ENCODE results near the gene SIGLEC14. TPM values are rescaled to one million over a fixed set of nuclear protein-coding genes. Genes with fewer than 3 reads are reported as not detected.

The SIGLEC14 gene
- total RNA-seq, 1 experiment from 2014 or later, result not detected

DNA sequence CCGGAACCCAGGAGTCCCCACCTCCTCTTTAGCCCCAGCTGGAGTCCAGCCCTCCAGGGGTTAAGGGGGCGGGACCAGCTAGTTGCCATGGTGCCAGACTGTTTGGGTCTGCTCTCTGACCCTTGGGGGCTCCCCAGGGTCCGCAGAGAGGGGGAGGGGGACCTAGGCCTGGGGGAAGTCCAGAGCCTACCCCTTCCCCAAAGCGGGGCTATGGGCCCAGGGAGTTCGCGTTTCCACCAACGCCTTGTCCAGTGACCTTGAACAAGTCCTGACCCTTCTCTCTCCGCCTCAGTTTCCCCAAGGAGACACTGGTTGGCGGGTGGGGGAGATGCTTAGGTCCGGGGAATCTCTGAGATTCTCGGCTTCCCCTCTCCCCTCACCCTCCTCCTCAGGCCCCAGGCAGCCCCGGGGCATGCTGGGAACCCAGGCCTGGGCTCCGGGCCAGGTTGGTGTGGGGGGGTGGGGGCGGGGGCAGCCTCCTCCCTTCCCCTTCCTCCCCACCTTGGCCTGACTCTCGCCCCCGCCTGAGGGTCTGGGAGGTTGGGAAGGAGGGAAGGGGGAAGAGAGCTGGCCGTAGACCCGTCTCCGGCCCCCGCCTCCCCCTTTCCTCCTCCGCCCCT lies 43.9 kb upstream of the SIGLEC14 start:
- peaks cover 18% of the 10 kb centered on the region; the same call in 1 of the 2 replicates for H3F3A ChIP-seq (ENCODE audit: insufficient read depth, low read depth)
- H3K36me3 ChIP-seq (ENCODE audit: low read depth), result peaks cover 7% of the 10 kb centered on the region; the same call in 1 of the 2 replicates
- peaks cover 29% of the 10 kb centered on the region for H3K4me1 ChIP-seq (replicated peaks; ENCODE audit: insufficient read depth)
- peaks cover 21% of the 10 kb centered on the region; the same call in 1 of the 2 replicates for H4K20me1 ChIP-seq (ENCODE audit: insufficient read depth)
- H3K79me2 ChIP-seq (ENCODE audit: low read depth), result peaks cover 37% of the 10 kb centered on the region
- no peak for TF ChIP-seq EZH2 (IDR thresholded peaks at IDR 0.05; ENCODE audit: low read depth)
- no peak for TF ChIP-seq CTCF (conservative IDR thresholded peaks at IDR 0.05)
- H3K9me3 ChIP-seq (ENCODE audit: insufficient read depth, low read depth), result no peaks in the 10 kb centered on the region
- H3K4me2 ChIP-seq, result peak overlapping the region; percentile 79
- POLR2A ChIA-PET (ENCODE audit: unreplicated experiment), result interaction anchor here (0.6 kb wide), 2 partner anchors 13 to 1817 kb away, joined by 3 read pairs; no protein-coding TSS in a partner anchor
- peak; percentile 42 to 77 for DNase-seq
- peak overlapping the region; percentile 89 for H3K4me3 ChIP-seq
- intact Hi-C loops (cut with micrococcal nuclease; ENCODE audit: unreplicated experiment), result no loop called here
- no peak overlapping the region for H3K27ac ChIP-seq
- no peaks in the 10 kb centered on the region for H3K9me2 ChIP-seq (ENCODE audit: insufficient read depth)
- H2AFZ ChIP-seq, result peak overlapping the region; percentile 64; the same call in 1 of the 2 replicates
- no peaks in the 10 kb centered on the region for H3K27me3 ChIP-seq (ENCODE audit: insufficient read depth, low read depth)
- BruUV-seq (replicated peaks), result no TSS peak
- CTCF ChIA-PET, result interaction anchor here (0.6 to 0.7 kb wide), 2 partner anchors 120 to 540 kb away, joined by 3 to 4 read pairs; partner anchors contain the start of gene ZNF175

DNA sequence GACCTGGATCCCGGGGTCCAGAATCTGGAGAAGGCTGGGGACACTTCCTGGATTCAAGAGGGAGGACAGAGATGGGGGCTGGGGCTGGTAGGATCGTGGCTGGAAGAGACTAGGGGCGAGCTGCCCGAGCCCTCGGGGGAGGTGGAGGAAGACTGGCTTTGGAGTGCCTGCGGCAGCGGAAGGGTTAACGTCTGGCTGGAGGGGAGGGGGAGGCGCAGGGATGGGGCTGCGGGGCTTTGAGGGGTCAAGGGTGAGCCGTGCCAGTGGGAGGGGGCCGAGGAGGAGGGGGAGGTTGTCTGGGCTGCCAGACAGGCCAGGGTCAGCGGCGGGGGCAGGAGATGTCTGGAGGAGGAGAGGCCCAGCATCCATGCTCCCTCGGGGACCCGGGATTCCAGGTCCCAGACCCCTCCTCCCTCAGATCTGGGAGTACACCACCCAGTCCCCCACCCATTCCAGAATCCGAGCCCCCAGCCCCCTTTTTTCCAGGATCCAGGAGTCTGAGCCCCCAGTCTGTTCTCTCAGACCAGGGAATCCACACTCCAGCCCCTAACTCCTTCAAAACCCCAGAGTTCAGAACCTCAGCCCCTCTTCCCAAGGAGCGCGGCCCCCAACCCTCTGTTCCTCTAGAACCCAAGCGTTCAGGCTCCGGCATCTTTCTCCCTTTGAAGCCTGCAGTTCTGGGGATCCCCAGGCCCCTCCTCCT lies 43.3 kb upstream of the SIGLEC14 start:
- Histone ChIP-seq H3K4me3 (peak overlapping the region; percentile 89), H3K79me2 (ENCODE audit: low read depth) (peaks cover 37% of the 10 kb centered on the region), H3K4me1 (replicated peaks; ENCODE audit: insufficient read depth) (peaks cover 29% of the 10 kb centered on the region)

More for the DNA sequence above, 43.3 kb upstream of the SIGLEC14 start:
- TF ChIP-seq EZH2 (IDR thresholded peaks at IDR 0.05; ENCODE audit: low read depth) (no peak), CTCF (conservative IDR thresholded peaks at IDR 0.05) (no peak)
- BruUV-seq (replicated peaks), result TSS peak; percentile 86
- peak in 1 of 2 experiments; percentile 53 for DNase-seq
- Histone ChIP-seq H3K36me3 (ENCODE audit: low read depth) (0 out of 2 replicates have a peak, but pooled peaks cover under 1% of the 10 kb centered on the region), H3K9me2 (ENCODE audit: insufficient read depth) (no peaks in the 10 kb centered on the region), H3K27ac (no peak overlapping the region), H4K20me1 (ENCODE audit: insufficient read depth) (peaks cover 21% of the 10 kb centered on the region; the same call in 1 of the 2 replicates), H3K9me3 (ENCODE audit: insufficient read depth, low read depth) (no peaks in the 10 kb centered on the region), H3K4me2 (peak overlapping the region; percentile 79), H2AFZ (no peak overlapping the region), H3K27me3 (ENCODE audit: insufficient read depth, low read depth) (no peaks in the 10 kb centered on the region), H3F3A (ENCODE audit: insufficient read depth, low read depth) (peaks cover 18% of the 10 kb centered on the region; the same call in 1 of the 2 replicates)
- intact Hi-C loops (cut with micrococcal nuclease; ENCODE audit: unreplicated experiment), result loop anchor here (1.0 to 10.0 kb wide), 3 partner anchors 12 to 912 kb away; partner anchors contain the start of genes CLDND2 and ETFB
- ChIA-PET POLR2A (ENCODE audit: unreplicated experiment) (no interaction called here), CTCF (interaction anchor here (0.7 kb wide), 1 partner anchor 119 kb away, joined by 3 read pairs; the partner anchor contains the start of gene ZNF175)

Measured in PC-9 (cell line).